ENCODE results near the gene PPP1R12C.

PPP1R12C gene

DNA sequence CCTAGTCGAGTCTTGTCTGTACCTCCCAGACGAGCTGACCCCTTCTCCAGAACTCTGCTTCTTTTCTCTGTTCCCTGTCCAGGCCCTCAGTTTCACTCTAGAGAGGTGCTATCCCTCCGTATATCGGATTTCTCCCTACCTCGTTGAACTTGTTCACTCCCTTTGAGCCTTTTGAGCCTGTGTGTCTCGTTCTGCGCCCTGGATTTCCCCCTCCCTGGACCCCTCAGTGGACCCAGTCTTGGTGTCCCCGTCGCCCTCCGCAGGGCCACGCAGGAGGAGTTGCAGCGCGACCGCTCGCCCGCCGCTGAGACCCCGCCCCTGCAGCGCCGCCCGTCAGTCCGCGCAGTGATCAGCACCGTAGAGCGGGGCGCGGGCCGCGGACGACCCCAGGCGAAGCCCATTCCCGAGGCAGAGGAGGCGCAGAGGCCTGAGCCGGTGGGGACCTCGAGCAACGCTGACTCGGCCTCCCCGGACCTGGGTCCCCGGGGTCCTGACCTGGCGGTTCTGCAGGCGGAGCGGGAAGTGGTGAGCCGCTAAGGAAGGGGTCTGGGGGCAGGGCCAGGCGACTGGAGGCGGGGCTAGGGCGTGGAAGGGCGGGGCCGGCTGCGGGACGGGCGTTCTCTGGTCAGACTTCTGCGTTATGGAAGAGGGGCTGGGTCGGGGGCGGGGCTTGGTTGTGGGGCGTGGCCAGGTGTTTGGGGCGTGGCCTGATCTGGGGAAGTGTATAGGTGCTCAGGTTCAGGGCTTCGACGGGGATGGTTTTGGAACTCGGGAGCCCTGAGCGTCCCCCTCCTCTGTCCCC, 36.3 kb downstream of the PPP1R12C start:
- Histone ChIP-seq H3K36me3 (replicated peaks; ENCODE audit: low read depth, low read length) (no peaks in the 10 kb centered on the region), H3K4me3 (ENCODE audit: low read length) (no peak overlapping the region), H3K79me2 (ENCODE audit: low read length) (no peaks in the 10 kb centered on the region), H3K27me3 (ENCODE audit: low read depth, low read length) (no peaks in the 10 kb centered on the region), H4K20me1 (ENCODE audit: insufficient read depth, low read length) (no peaks in the 10 kb centered on the region), H3K27ac (ENCODE audit: low read length) (no peak overlapping the region), H2AFZ (ENCODE audit: low read depth, low read length) (no peak overlapping the region), H3K9ac (ENCODE audit: low read length) (no peak overlapping the region), H3K4me2 (ENCODE audit: low read length) (no peak overlapping the region), H3K4me1 (ENCODE audit: low read length) (no peaks in the 10 kb centered on the region), H3K9me3 (ENCODE audit: insufficient read depth, low read length) (no peaks in the 10 kb centered on the region)
- TF ChIP-seq, protein P1, sequence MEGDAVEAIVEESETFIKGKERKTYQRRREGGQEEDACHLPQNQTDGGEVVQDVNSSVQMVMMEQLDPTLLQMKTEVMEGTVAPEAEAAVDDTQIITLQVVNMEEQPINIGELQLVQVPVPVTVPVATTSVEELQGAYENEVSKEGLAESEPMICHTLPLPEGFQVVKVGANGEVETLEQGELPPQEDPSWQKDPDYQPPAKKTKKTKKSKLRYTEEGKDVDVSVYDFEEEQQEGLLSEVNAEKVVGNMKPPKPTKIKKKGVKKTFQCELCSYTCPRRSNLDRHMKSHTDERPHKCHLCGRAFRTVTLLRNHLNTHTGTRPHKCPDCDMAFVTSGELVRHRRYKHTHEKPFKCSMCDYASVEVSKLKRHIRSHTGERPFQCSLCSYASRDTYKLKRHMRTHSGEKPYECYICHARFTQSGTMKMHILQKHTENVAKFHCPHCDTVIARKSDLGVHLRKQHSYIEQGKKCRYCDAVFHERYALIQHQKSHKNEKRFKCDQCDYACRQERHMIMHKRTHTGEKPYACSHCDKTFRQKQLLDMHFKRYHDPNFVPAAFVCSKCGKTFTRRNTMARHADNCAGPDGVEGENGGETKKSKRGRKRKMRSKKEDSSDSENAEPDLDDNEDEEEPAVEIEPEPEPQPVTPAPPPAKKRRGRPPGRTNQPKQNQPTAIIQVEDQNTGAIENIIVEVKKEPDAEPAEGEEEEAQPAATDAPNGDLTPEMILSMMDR (IDR thresholded peaks at IDR 0.05; ENCODE audit: low read depth, low read length) = no peak
- TF ChIP-seq EZH2phosphoT487 (IDR thresholded peaks at IDR 0.05; ENCODE audit: low read depth) = no peak

DNA sequence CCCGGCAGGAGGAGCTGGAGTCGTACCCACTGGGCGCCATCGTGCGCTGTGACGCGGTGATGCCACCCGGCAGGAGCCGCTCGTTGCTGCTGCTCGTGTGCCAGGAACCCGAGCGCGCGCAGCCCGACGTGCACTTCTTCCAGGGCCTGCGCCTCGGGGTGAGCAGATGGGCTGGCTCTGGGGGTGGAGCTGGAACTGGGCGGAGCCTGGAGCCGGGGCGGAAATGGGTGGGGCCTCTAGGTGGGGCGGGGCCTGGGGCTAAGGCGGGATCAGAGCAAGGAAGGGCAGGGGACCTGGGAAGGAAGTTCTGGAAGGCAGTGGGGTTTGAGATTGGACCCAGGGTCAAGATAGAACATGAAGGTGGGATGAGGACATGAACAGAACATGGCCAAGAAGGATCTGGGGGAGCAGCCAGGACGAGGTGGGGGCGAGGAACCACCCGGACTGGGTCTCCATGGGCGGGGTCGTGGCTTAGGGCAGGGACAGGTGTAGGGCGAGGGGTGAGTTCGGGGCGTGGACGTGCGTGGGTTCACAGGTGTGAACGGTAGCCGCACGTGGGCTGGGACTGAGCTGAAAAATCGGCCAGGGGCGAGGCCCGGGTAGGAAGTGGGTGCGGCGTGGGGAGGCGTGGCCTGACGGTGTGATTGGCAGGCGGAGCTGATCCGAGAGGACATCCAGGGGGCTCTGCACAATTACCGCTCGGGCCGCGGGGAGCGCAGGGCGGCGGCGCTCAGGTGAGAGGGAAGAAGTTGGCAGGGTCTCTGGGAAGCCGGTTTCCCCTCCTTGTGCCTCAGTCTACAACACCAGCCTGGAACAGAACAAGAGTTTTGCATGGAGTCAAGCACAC, 37.1 kb downstream of the PPP1R12C start:
- Histone ChIP-seq H3K79me2 (ENCODE audit: low read length) (no peaks in the 10 kb centered on the region), H3K9me3 (ENCODE audit: insufficient read depth, low read length) (no peaks in the 10 kb centered on the region), H2AFZ (ENCODE audit: low read depth, low read length) (no peak overlapping the region), H3K27me3 (ENCODE audit: low read depth, low read length) (no peaks in the 10 kb centered on the region), H3K27ac (ENCODE audit: low read length) (no peak overlapping the region), H4K20me1 (ENCODE audit: insufficient read depth, low read length) (no peaks in the 10 kb centered on the region), H3K9ac (ENCODE audit: low read length) (no peak overlapping the region), H3K36me3 (replicated peaks; ENCODE audit: low read depth, low read length) (no peaks in the 10 kb centered on the region), H3K4me3 (ENCODE audit: low read length) (no peak overlapping the region), H3K4me2 (ENCODE audit: low read length) (no peak overlapping the region), H3K4me1 (ENCODE audit: low read length) (no peaks in the 10 kb centered on the region)
- TF ChIP-seq EZH2phosphoT487 (IDR thresholded peaks at IDR 0.05; ENCODE audit: low read depth) = no peak
- TF ChIP-seq, protein P1 (IDR thresholded peaks at IDR 0.05; ENCODE audit: low read depth, low read length) = no peak

DNA sequence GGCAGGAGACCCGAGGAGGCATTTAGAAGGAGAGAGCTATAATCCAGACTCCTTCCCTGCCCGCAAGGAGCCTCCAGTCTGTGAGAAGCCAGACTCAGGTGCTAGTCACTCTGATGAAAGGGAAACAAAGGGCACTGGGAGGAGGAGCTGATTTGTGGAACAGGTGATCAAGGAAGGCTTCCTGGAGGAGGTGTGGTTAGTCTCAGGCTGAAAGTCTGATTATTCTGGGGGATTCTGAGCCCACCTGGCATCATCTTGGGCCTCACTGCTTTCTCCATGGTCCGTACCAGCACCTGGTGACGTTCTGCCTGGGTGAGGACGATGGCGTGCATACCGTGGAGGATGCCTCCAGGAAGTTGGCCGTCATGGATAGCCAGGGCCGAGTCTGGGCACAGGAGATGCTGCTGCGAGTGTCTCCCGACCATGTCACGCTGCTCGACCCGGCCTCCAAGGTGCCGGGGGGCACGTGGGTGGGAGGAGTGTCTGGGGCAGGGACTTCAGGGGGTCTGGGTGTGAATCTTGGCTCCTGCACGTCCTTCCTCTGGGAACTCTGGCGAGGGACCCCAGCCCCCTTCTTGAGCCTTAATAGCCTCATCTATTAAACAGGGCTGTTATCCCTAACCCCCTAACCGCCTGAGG, 37.9 kb downstream of the PPP1R12C start:
- TF ChIP-seq, protein P1 (IDR thresholded peaks at IDR 0.05; ENCODE audit: low read depth, low read length) = no peak
- TF ChIP-seq EZH2phosphoT487 (IDR thresholded peaks at IDR 0.05; ENCODE audit: low read depth) = no peak
- no peak overlapping the region for H3K9ac ChIP-seq (ENCODE audit: low read length)
- H3K79me2 ChIP-seq (ENCODE audit: low read length) = no peaks in the 10 kb centered on the region
- no peak overlapping the region for H2AFZ ChIP-seq (ENCODE audit: low read depth, low read length)
- no peaks in the 10 kb centered on the region for H4K20me1 ChIP-seq (ENCODE audit: insufficient read depth, low read length)
- H3K4me2 ChIP-seq (ENCODE audit: low read length) = no peak overlapping the region
- H3K36me3 ChIP-seq (replicated peaks; ENCODE audit: low read depth, low read length) = no peaks in the 10 kb centered on the region
- H3K27ac ChIP-seq (ENCODE audit: low read length) = no peak overlapping the region
- H3K9me3 ChIP-seq (ENCODE audit: insufficient read depth, low read length) = no peaks in the 10 kb centered on the region
- no peak overlapping the region for H3K4me3 ChIP-seq (ENCODE audit: low read length)
- H3K4me1 ChIP-seq (ENCODE audit: low read length) = no peaks in the 10 kb centered on the region
- no peaks in the 10 kb centered on the region for H3K27me3 ChIP-seq (ENCODE audit: low read depth, low read length)

DNA sequence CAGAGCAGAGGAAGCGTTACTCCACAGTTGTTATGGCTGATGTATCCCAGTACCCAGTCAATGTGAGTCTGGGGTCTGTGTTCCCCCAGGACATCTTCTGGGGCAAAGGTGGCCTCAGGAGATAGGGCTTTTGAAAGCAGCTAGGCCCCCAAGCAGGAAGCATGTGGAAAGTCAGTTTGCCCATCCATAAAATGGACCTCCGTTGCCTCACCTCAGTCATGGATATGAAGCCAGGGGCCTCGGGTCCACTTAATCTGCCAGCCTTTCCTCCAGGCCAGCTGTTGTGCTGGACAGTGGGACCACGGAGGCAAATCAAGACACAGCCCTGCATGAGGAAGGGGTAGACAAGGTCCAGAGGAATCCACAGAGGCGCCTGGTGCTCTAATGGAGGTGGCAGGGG, 38.4 kb downstream of the PPP1R12C start:
- Histone ChIP-seq H3K9ac (ENCODE audit: low read length) (no peak overlapping the region), H3K27ac (ENCODE audit: low read length) (no peak overlapping the region), H4K20me1 (ENCODE audit: insufficient read depth, low read length) (no peaks in the 10 kb centered on the region), H3K4me1 (ENCODE audit: low read length) (no peaks in the 10 kb centered on the region), H3K36me3 (replicated peaks; ENCODE audit: low read depth, low read length) (no peaks in the 10 kb centered on the region), H3K79me2 (ENCODE audit: low read length) (no peaks in the 10 kb centered on the region), H3K9me3 (ENCODE audit: insufficient read depth, low read length) (no peaks in the 10 kb centered on the region), H2AFZ (ENCODE audit: low read depth, low read length) (no peak overlapping the region), H3K4me2 (ENCODE audit: low read length) (no peak overlapping the region), H3K27me3 (ENCODE audit: low read depth, low read length) (no peaks in the 10 kb centered on the region), H3K4me3 (ENCODE audit: low read length) (no peak overlapping the region)
- no peak for TF ChIP-seq EZH2phosphoT487 (IDR thresholded peaks at IDR 0.05; ENCODE audit: low read depth)

Measured in OCI-LY3 (cell line).